ENCODE results near the gene DAPK2.

Gene DAPK2

GRCh38 chr15:63945007-63945788 lies 101.1 kb downstream of the DAPK2 start:
- DNase-seq (ENCODE audit: low read depth in 3 of 3, low spot score in 1 of 3) = peak; percentile 16 to 51 (median 26)

- no peak for DNase-seq (ENCODE audit: low read depth in 3 of 3, low spot score in 1 of 3)
Observed at GRCh38 chr15:63944681-63944955, 101.7 kb downstream of the DAPK2 start.

GRCh38 chr15:63943829-63944680 lies 102.2 kb downstream of the DAPK2 start:
- no peak for DNase-seq (ENCODE audit: low read depth in 3 of 3, low spot score in 1 of 3)

- DNase-seq (ENCODE audit: low read depth in 3 of 3, low spot score in 1 of 3) = no peak
Observed at GRCh38 chr15:63942486-63943365, 103.6 kb downstream of the DAPK2 start.

GRCh38 chr15:63941698-63942465 lies 104.4 kb downstream of the DAPK2 start:
- no peak for DNase-seq (ENCODE audit: low read depth in 3 of 3, low spot score in 1 of 3)

- no peak for DNase-seq (ENCODE audit: low read depth in 3 of 3, low spot score in 1 of 3)
Observed at GRCh38 chr15:63940966-63941620, 105.2 kb downstream of the DAPK2 start.

- DNase-seq (ENCODE audit: low read depth in 3 of 3, low spot score in 1 of 3) = no peak
Observed at GRCh38 chr15:63939531-63940130, 106.7 kb downstream of the DAPK2 start.

- no peak for DNase-seq (ENCODE audit: low read depth in 3 of 3, low spot score in 1 of 3)
Observed at GRCh38 chr15:63938486-63939061, 107.7 kb downstream of the DAPK2 start.

GRCh38 chr15:63933522-63933921 lies 112.8 kb downstream of the DAPK2 start:
- DNase-seq (ENCODE audit: low read depth in 3 of 3, low spot score in 1 of 3) = no peak

- DNase-seq (ENCODE audit: low read depth in 3 of 3, low spot score in 1 of 3) = no peak
Observed at GRCh38 chr15:63931556-63931955, 114.7 kb downstream of the DAPK2 start.

- no peak for DNase-seq (ENCODE audit: low read depth in 3 of 3, low spot score in 1 of 3)
Observed at GRCh38 chr15:63930034-63930433, 116.3 kb downstream of the DAPK2 start.

GRCh38 chr15:63928185-63928842 lies 118.0 kb downstream of the DAPK2 start:
- no peak for DNase-seq (ENCODE audit: low read depth in 3 of 3, low spot score in 1 of 3)

GRCh38 chr15:63923993-63924950 lies 122.0 kb downstream of the DAPK2 start:
- DNase-seq (ENCODE audit: low read depth in 3 of 3, low spot score in 1 of 3) = no peak

- no peak for DNase-seq (ENCODE audit: low read depth in 3 of 3, low spot score in 1 of 3)
Observed at GRCh38 chr15:63922916-63923315, 123.4 kb downstream of the DAPK2 start.

- DNase-seq (ENCODE audit: low read depth in 3 of 3, low spot score in 1 of 3) = no peak
Observed at GRCh38 chr15:63922261-63922904, 123.9 kb downstream of the DAPK2 start.

- DNase-seq (ENCODE audit: low read depth in 3 of 3, low spot score in 1 of 3) = no peak
Observed at GRCh38 chr15:63920504-63921175, 125.6 kb downstream of the DAPK2 start.

- DNase-seq (ENCODE audit: low read depth in 3 of 3, low spot score in 1 of 3) = no peak
Observed at GRCh38 chr15:63918901-63919348, 127.4 kb downstream of the DAPK2 start.

All from stimulated activated CD4-positive, alpha-beta T cell treated with anti-CD3 and anti-CD28 coated beads, TNF-alpha, amount 100 ng/mL, for 1 hour (primary cell).